ENCODE data around the gene ARMH2. TPM values are rescaled to one million over a fixed set of nuclear protein-coding genes. Genes with fewer than 3 reads are reported as not detected.
A peak's percentile ranks its signal among the peaks of the same experiment; 100 is the strongest.

The ARMH2 gene
- total and polyA plus RNA-seq, 10 of the 15 experiments (the other 5 are each of a cell fraction or from before 2014, with no cell fraction given): 0.18 to 0.46 TPM; not detected in 8

- no TSS peak for BruUV-seq (replicated peaks)
These were observed 20.6 kb downstream of the ARMH2 start for GRCh38 chr6:24778121-24778520.

More at GRCh38 chr6:24778121-24778520, 20.6 kb downstream of the ARMH2 start:
- H3K4me2 ChIP-seq (ENCODE audit: control insufficient read depth, insufficient read depth): peak overlapping the region; percentile 91
- H3K36me3 ChIP-seq (ENCODE audit: control insufficient read depth in 2 of 2, insufficient read depth in 2 of 2, low read length in 1 of 2): peaks cover 2 to 13% of the 10 kb centered on the region in 2 experiments; a peak in 3 of 4 replicates
- no peak for ATAC-seq
- POLR2A ChIA-PET: interaction anchor here (0.8 to 2.3 kb wide), 9 partner anchors 56 to 275 kb away, joined by 3 to 25 read pairs (median 6); partner anchors contain the start of genes C6orf62 and RIPOR2
- TF ChIP-seq NFYB (IDR thresholded peaks at IDR 0.05; ENCODE audit: insufficient read depth, low read depth, low read length) (no peak), ZNF274 (IDR thresholded peaks at IDR 0.05; ENCODE audit: insufficient read depth, insufficient read length) (no peak), LARP7 (IDR thresholded peaks at IDR 0.05) (no peak), NBN (IDR thresholded peaks at IDR 0.05) (no peak), SRF (IDR thresholded peaks at IDR 0.05; ENCODE audit: low read depth in 2 of 2, low read length in 2 of 2) (no peak), SIN3A (IDR thresholded peaks at IDR 0.05; ENCODE audit: low read depth, low read length) (no peak), BACH1 (IDR thresholded peaks at IDR 0.05; ENCODE audit: borderline replicate concordance) (no peak), CTCF (IDR thresholded peaks at IDR 0.05 in 2 of 3, conservative IDR thresholded peaks at IDR 0.05 in 1 of 3; ENCODE audit: control insufficient read depth in 2 of 3, extremely low read depth in 1 of 3, insufficient read depth in 1 of 3, low read depth in 3 of 3, low read length in 3 of 3) (no peak), EED (IDR thresholded peaks at IDR 0.05; ENCODE audit: low read depth) (no peak), ZNF592 (IDR thresholded peaks at IDR 0.05) (no peak), STAT1 (conservative IDR thresholded peaks at IDR 0.05) (no peak)
- TF ChIP-seq, protein P1, sequence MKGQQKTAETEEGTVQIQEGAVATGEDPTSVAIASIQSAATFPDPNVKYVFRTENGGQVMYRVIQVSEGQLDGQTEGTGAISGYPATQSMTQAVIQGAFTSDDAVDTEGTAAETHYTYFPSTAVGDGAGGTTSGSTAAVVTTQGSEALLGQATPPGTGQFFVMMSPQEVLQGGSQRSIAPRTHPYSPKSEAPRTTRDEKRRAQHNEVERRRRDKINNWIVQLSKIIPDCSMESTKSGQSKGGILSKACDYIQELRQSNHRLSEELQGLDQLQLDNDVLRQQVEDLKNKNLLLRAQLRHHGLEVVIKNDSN (IDR thresholded peaks at IDR 0.05; ENCODE audit: borderline replicate concordance, extremely low read length, insufficient read depth, low read depth, low read length): no peak
- TF ChIP-seq, protein P2, sequence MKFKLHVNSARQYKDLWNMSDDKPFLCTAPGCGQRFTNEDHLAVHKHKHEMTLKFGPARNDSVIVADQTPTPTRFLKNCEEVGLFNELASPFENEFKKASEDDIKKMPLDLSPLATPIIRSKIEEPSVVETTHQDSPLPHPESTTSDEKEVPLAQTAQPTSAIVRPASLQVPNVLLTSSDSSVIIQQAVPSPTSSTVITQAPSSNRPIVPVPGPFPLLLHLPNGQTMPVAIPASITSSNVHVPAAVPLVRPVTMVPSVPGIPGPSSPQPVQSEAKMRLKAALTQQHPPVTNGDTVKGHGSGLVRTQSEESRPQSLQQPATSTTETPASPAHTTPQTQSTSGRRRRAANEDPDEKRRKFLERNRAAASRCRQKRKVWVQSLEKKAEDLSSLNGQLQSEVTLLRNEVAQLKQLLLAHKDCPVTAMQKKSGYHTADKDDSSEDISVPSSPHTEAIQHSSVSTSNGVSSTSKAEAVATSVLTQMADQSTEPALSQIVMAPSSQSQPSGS (IDR thresholded peaks at IDR 0.05; ENCODE audit: low read length): no peak
- 92% methylated on average over 1 of the region's 1 CpG for WGBS (ENCODE audit: insufficient coverage, insufficient replicate concordance, low lambda C conversion rate, missing lambda C conversion rate)
- no peak overlapping the region for H2AFZ ChIP-seq (ENCODE audit: control insufficient read depth, low read depth, low read length)
- peak overlapping the region; percentile 87 for H3K27ac ChIP-seq (ENCODE audit: control insufficient read depth, insufficient read depth)
- peak overlapping the region; percentile 57 for H3K9ac ChIP-seq (ENCODE audit: control insufficient read depth, insufficient read depth, low read length)
- CTCF ChIA-PET: interaction anchor here (0.8 to 2.5 kb wide), 10 partner anchors 26 to 372 kb away, joined by 3 to 9 read pairs (median 5); no protein-coding TSS in a partner anchor
- H4K20me1 ChIP-seq (ENCODE audit: control insufficient read depth, insufficient read depth): no peaks in the 10 kb centered on the region; the same call in 1 of the 2 replicates
- no peaks in the 10 kb centered on the region for H3K9me3 ChIP-seq (replicated peaks; ENCODE audit: control insufficient read depth, insufficient read depth, low read length)
- in situ Hi-C loops (cut with MboI) (no loop called here), intact Hi-C loops (cut with micrococcal nuclease; ENCODE audit: unreplicated experiment) (loop anchor here (5.0 to 10.0 kb wide), 5 partner anchors 154 to 373 kb away; partner anchors contain the start of gene MRS2)
- SMC1A ChIA-PET (ENCODE audit: uncharacterized antibody, unreplicated experiment): interaction anchor here (0.7 to 3.2 kb wide), 19 partner anchors 10 to 318 kb away, joined by 3 to 19 read pairs (median 5); partner anchors contain the start of genes ARMH2, C6orf62 and RIPOR2
- H3K4me3 ChIP-seq: peak overlapping the region; percentile 62
- RAD21 ChIA-PET (ENCODE audit: unreplicated experiment): interaction anchor here (1.1 to 3.2 kb wide), 14 partner anchors 17 to 292 kb away, joined by 3 to 14 read pairs (median 5); partner anchors contain the start of gene C6orf62
- H3K4me1 ChIP-seq (ENCODE audit: control insufficient read depth, insufficient read depth, low read length): peaks cover 3% of the 10 kb centered on the region; the same call in 1 of the 2 replicates
- DNase-seq (ENCODE audit: low read depth, low spot score): no peak
- no peaks in the 10 kb centered on the region for H3K27me3 ChIP-seq (replicated peaks in 1 of 2; ENCODE audit: control insufficient read depth in 2 of 2, insufficient read depth in 2 of 2, low read length in 1 of 2)
- FAIRE-seq: no peak
- peaks cover 73% of the 10 kb centered on the region for H3K79me2 ChIP-seq (ENCODE audit: control insufficient read depth, insufficient read depth, low read length)

Measured in GM12878 (cell line).